Endothelial cell of umbilical vein (primary cell): ENCODE measurements around the gene ZNF628. TPM values are rescaled to one million over a fixed set of nuclear protein-coding genes. Genes with fewer than 3 reads are reported as not detected.

Experiments
- BruUV-seq: library from RNA; stranded (reverse); fragments of 400-500 nt; replicated peaks from 2 replicates; lab custom pipeline; 2021; lab: Mats Ljungman, UMichigan
- CTCF ChIA-PET: fragments of 300-600, 350-600 bp; sonication (Branson Sonifier 250); formaldehyde crosslinking; loops from one replicate; lab custom pipeline; 2021; ENCODE audit warnings: antibody characterized with exemption, inconsistent platforms; lab: Charles Lee
- POLR2A ChIA-PET: fragments of 300-600, 350-600 bp; sonication (Branson Sonifier 250); formaldehyde crosslinking; loops from one replicate; lab custom pipeline; 2021; ENCODE audit warnings: antibody characterized with exemption, inconsistent platforms; lab: Charles Lee
- DNase-seq: peaks from one replicate; pipeline ENCODE4 v3.0.0-alpha.2; 2011; ENCODE audit warnings: low read depth, low spot score
- FAIRE-seq: peaks from 2 replicates; lab custom pipeline; 2011; peaks lifted over from hg19 to GRCh38; lab: Jason Lieb, UNC
- H2AFZ ChIP-seq: 2 replicates; pipeline ENCODE4 v1.6.0; 2012; ENCODE audit warnings: low read depth, low read length, control low read depth, inconsistent platforms
- H3K27ac ChIP-seq: 2 replicates; pipeline ENCODE4 v1.5.1; 2011; ENCODE audit warnings: low read depth, mild to moderate bottlenecking, control low read depth, low read length, moderate library complexity; ENCODE audit not compliant: insufficient read depth
- H3K27me3 ChIP-seq, 2 experiments: 2 replicates each; pipeline versions ENCODE4 v1.6.0 to v1.6.1; 2011; ENCODE audit warnings: low read length in 2 of 2, mixed read lengths in 1 of 2; ENCODE audit not compliant: control insufficient read depth in 2 of 2, insufficient read depth in 2 of 2
- H3K36me3 ChIP-seq, 2 experiments: 2 replicates in 1 of 2; 3 replicates in 1 of 2; pipeline ENCODE4 v1.5.1; 2011; ENCODE audit warnings: low read length in 2 of 2, mild to moderate bottlenecking in 1 of 2, moderate library complexity in 1 of 2; ENCODE audit not compliant: control insufficient read depth in 2 of 2, insufficient read depth in 2 of 2; ENCODE audit errors: extremely low read depth in 1 of 2
- H3K4me1 ChIP-seq: 3 replicates; pipeline ENCODE4 v1.5.1; 2011; ENCODE audit warnings: mild to moderate bottlenecking, low read length; ENCODE audit not compliant: control insufficient read depth, insufficient read depth; ENCODE audit errors: extremely low read depth
- H3K4me2 ChIP-seq: 2 replicates; pipeline ENCODE4 v1.6.1; 2011; ENCODE audit warnings: low read length, control low read depth, mixed read lengths; ENCODE audit not compliant: insufficient read depth
- H3K4me3 ChIP-seq, 3 experiments: fragments of 200-600 bp in 1 of 3; sonication (generic), shearing (Covaris generic) in 1 of 3; replicated peaks in 1 of 3; 2 replicates each; pipeline ENCODE4 v1.5.1; 2011 to 2016; ENCODE audit warnings: control low read depth in 3 of 3, low read length in 3 of 3, mild to moderate bottlenecking in 2 of 3, inconsistent platforms in 1 of 3, low read depth in 1 of 3, moderate library complexity in 1 of 3; ENCODE audit not compliant: insufficient read depth in 1 of 3
- H3K79me2 ChIP-seq: 2 replicates; pipeline ENCODE4 v1.6.0; 2012; ENCODE audit warnings: low read length, inconsistent platforms; ENCODE audit not compliant: control insufficient read depth, insufficient read depth
- H3K9ac ChIP-seq: replicated peaks from 2 replicates; pipeline ENCODE3; 2011; ENCODE audit warnings: low read length, control low read depth; ENCODE audit not compliant: insufficient read depth; ENCODE audit errors: extremely low read depth
- H3K9me1 ChIP-seq: replicated peaks from 3 replicates; pipeline ENCODE4 v1.6.0; 2011; ENCODE audit warnings: mild to moderate bottlenecking, low read length; ENCODE audit not compliant: control insufficient read depth, insufficient read depth; ENCODE audit errors: extremely low read depth
- H3K9me3 ChIP-seq: replicated peaks from 2 replicates; pipeline ENCODE4 v1.5.1; 2012; ENCODE audit warnings: low read length, inconsistent platforms; ENCODE audit not compliant: control insufficient read depth, insufficient read depth
- H4K20me1 ChIP-seq: replicated peaks from 2 replicates; pipeline ENCODE3; 2011; ENCODE audit warnings: mild to moderate bottlenecking, low read length; ENCODE audit not compliant: control insufficient read depth, insufficient read depth; ENCODE audit errors: extremely low read depth
- CTCF ChIP-seq, 2 donors: IDR thresholded peaks; 1 replicate in 1 of 2; 2 replicates in 1 of 2; pipeline ENCODE4 v1.5.1; 2011; ENCODE audit warnings: low read length in 2 of 2, mild to moderate bottlenecking in 2 of 2, moderate library complexity in 2 of 2, control low read depth in 1 of 2, inconsistent platforms in 1 of 2, low read depth in 1 of 2; ENCODE audit not compliant: insufficient read depth in 1 of 2; ENCODE audit errors: extremely low read depth in 1 of 2
- EZH2 ChIP-seq: IDR thresholded peaks from 2 replicates; pipeline ENCODE4 v1.6.1; 2012; ENCODE audit warnings: borderline replicate concordance, low read depth, mild to moderate bottlenecking, moderate library complexity, low read length, inconsistent platforms; ENCODE audit not compliant: severe bottlenecking
- GATA2 ChIP-seq: IDR thresholded peaks from 2 replicates; pipeline ENCODE4 v1.7.0; 2011; ENCODE audit warnings: low read depth, mild to moderate bottlenecking, moderate library complexity, mixed read lengths, low read length; ENCODE audit not compliant: insufficient read length, insufficient read depth
- JUN ChIP-seq: IDR thresholded peaks from 2 replicates; pipeline ENCODE4 v1.6.1; 2011; ENCODE audit warnings: borderline replicate concordance, low read depth; ENCODE audit not compliant: insufficient read length, insufficient read depth
- POLR2A ChIP-seq: IDR thresholded peaks from 2 replicates; pipeline ENCODE4 v1.6.1; 2012; ENCODE audit warnings: low read depth, mild to moderate bottlenecking, control low read depth, low read length
- POLR2AphosphoS5 ChIP-seq: IDR thresholded peaks from 2 replicates; pipeline ENCODE4 v1.6.1; 2012; ENCODE audit warnings: low read depth, mild to moderate bottlenecking, control low read depth, low read length, moderate library complexity; ENCODE audit not compliant: insufficient read depth
- dilution Hi-C: fragments of 300-500 bp; cut with MboI; formaldehyde crosslinking; loops from one replicate; pipeline ENCODE4 v1.15.0; 2019; ENCODE audit warnings: low sequenced_read_pairs; ENCODE audit not compliant: extremely low pct_ligation_motif_present
- intact Hi-C: fragments of 100-400 bp; cut with micrococcal nuclease; formaldehyde crosslinking; loops from one replicate; pipeline ENCODE4 v1.10.0; 2022
- polyA plus RNA-seq, 4 experiments: library from polyadenylated mRNA; depleted of rRNA in 3 of 4; stranded (reverse) in 3 of 4; unstranded in 1 of 4; fragments of >200 nt; gene quantifications; 2 replicates each; pipeline versions ENCODE4 v1.2.1 to v1.2.3, GENCODE V29; 2011 to 2012; ENCODE audit warnings: missing spikeins in 1 of 4
- total RNA-seq: library from RNA; stranded (reverse); gene quantifications from 2 replicates; pipeline ENCODE4 v1.2.3, GENCODE V29; 2021

Gene ZNF628
- total and polyA plus RNA-seq, 2 donors (not counting 3 experiments of a cell fraction or from before 2014, with no cell fraction given) = 2.0 to 10.4 TPM

GRCh38 chr19:55436847-55437246, 39.6 kb upstream of the ZNF628 start:
- H3K4me3 ChIP-seq = no peak overlapping the region
- H2AFZ ChIP-seq = no peak overlapping the region
- H3K36me3 ChIP-seq = no peaks in the 10 kb centered on the region
- DNase-seq (no peak), FAIRE-seq (no peak)
- no peak overlapping the region for H3K4me2 ChIP-seq
- no peaks in the 10 kb centered on the region for H3K4me1 ChIP-seq
- ChIA-PET CTCF (interaction anchor here (0.7 to 1.5 kb wide), 11 partner anchors 8 to 295 kb away, joined by 3 to 13 read pairs (median 4); partner anchors contain the start of genes SYT5 and UBE2S), POLR2A (interaction anchor here (1.0 kb wide), 1 partner anchor 30 kb away, joined by 3 read pairs; no protein-coding TSS in a partner anchor)
- dilution Hi-C loops = no loop called here
- intact Hi-C loops = no loop called here
- peaks cover 21 to 24% of the 10 kb centered on the region in 2 experiments for H3K27me3 ChIP-seq
- no peaks in the 10 kb centered on the region for H4K20me1 ChIP-seq
- H3K27ac ChIP-seq = no peak overlapping the region
- H3K9me3 ChIP-seq = no peaks in the 10 kb centered on the region
- H3K9me1 ChIP-seq = no peaks in the 10 kb centered on the region
- no TSS peak for BruUV-seq
- no peak for TF ChIP-seq POLR2AphosphoS5
- no peak for TF ChIP-seq EZH2
- TF ChIP-seq GATA2 = no peak
- TF ChIP-seq CTCF (IDR thresholded peaks at IDR 0.05; ENCODE audit: extremely low read depth in 1 of 2, insufficient read depth in 1 of 2, low read depth in 1 of 2, low read length in 2 of 2) = no peak
- TF ChIP-seq JUN = no peak
- TF ChIP-seq POLR2A = no peak
- no peak overlapping the region for H3K9ac ChIP-seq
- no peaks in the 10 kb centered on the region for H3K79me2 ChIP-seq
